Measurements from ENCODE around the gene TTBK1.

- TF ChIP-seq CTCF (IDR thresholded peaks at IDR 0.05) (no peak), POLR2A (IDR thresholded peaks at IDR 0.05) (no peak)
Observed at GRCh38 chr6:43202451-43202850, 40.8 kb upstream of the TTBK1 start.
